HG03108 (cell line): ENCODE results near the gene ZGPAT.

Experiments
- ATAC-seq: cut with Tn5 transposase; IDR thresholded peaks from one replicate; pipeline ENCODE4 v1.9.1; 2021; ENCODE audit warnings: moderate library complexity; ENCODE audit not compliant: unreplicated experiment

Gene ZGPAT

DNA sequence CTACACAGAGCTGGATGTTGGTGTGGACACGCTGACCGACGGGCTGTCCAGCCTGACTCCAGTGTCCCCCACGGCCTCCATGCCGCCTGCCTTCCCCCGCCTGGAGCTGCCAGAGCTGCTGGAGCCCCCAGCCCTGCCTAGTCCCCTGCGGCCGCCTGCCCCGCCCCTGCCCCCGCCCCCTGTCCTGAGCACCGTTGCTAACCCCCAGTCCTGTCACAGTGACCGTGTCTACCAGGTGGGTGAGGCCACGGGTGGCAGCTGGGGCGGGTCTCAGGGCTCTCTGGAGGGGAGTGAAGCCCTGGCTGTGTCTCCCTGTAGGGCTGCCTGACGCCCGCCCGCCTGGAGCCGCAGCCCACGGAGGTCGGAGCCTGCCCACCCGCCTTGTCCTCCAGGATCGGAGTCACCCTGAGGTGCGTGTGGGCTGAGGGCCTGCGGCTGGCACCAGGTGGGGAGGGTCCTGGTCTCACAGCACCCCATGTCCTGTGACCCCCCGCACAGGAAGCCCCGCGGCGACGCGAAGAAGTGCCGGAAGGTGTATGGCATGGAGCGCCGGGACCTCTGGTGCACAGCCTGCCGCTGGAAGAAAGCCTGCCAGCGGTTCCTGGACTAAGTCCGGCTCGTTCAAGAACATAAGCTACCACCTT is 34.7 kb downstream of the ZGPAT start:
- no peak for ATAC-seq

DNA sequence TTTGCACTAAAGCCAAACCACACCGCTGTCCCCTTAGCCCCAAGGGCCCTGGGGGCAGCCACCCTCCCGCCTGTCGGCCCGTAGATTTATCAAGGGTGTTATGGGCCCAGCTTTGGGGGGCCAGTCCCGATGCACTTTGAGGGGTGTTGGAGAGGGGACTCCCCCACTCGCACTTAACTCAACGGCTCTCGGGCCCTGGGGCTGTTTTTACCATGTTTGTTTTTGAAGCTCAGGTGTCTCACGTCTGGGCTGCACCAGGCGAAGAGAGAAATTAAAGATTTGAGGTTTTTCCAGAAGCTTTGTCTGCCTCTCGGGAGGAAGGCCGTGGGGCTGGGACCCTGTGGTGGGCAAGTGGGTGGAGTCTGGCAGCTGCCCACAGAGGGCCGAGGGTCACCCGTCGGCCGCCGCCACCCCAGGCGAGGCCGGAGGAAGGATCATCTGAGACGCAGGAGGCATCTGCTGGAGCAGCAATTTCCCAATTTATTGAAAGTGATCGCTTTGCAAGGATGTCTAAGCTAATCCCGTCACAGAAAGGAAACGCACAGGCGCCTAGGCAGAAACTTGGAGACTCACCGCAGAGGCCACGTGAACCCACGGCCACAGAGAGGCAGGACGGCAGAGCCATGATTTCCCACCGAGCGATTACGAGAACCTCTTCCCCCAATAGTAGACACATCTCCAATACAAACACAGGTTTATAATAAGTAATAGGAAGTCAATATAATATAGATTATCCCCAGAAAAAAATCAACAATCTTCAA is 35.6 kb downstream of the ZGPAT start:
- ATAC-seq = no peak

DNA sequence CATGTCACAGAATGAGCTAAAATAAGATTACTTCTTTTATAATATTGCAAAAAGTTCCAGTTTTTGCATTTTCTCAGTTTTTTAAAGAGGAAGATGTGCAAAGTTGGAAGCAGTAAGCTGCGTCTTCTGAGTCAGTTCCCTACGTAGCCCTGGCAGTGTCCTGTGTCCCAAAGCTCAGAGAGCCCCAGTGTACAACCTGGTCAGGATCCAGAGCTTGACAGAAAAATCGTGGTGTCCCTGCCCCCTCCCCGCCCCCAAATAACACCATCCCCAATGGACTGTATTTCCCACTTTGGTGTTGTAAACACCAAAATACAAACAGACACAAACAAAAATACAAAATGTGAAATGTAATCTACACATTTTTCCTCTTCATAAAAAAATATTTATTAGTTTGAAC is 36.3 kb downstream of the ZGPAT start:
- no peak for ATAC-seq

DNA sequence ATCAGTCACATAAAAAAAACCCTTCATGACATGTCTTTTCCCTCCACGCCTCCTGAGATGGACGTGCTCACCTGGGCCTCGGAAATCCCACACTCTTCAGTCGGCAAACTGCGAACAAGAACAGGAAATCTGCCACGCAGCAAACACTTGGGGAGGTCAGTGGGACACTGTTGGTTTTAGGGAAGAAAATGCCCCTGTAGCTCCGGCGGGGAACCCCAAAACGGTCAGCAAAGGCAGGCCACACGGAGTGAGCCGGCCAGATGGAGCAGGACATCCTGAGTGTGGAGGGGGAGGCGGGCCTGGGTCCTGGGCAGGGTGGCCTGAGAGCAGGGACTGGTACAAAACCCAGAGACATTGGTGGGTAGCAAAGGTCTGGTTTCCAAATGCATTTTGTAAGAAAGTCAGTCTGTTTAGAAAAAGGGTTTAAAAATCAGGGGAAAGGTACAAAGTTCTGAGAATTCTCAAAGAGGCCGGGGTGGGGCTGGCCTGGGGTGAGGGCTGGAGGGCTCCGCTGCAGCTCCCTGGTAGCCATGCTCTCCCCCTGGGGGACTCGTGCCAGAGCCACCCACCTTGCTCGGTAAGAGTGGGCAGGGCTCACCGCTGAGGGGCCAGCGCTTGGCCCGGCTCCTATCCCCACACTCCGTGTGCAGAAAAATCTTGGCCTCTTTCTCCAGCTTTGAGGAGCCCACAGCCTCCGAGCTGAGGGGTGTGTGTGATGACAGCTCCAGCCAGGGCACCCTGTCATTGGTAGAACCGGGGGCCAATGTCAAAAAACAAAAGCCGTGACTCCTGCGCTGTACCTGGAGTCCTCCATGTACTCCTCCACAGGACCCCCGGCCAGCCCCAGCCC is 37.0 kb downstream of the ZGPAT start:
- ATAC-seq = no peak

DNA sequence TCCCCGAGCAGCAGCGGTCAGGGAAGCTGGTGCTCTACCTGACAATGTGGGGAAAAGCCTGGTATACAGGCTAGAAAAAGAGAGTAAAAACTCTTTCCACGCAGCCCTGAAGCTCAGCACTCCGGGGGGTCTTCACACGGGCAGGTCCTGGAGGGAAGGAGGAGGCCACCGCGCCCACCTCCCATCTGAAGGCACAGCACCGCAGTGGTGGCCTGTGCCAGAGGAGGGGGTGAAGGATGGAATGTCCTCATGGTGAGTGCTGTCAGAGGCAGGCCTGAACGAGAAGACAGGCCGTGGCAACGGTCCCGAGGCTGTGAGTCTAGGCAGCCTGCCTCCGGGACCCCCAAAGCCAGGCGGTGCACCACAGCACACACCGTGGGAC is 37.6 kb downstream of the ZGPAT start:
- ATAC-seq = no peak

DNA sequence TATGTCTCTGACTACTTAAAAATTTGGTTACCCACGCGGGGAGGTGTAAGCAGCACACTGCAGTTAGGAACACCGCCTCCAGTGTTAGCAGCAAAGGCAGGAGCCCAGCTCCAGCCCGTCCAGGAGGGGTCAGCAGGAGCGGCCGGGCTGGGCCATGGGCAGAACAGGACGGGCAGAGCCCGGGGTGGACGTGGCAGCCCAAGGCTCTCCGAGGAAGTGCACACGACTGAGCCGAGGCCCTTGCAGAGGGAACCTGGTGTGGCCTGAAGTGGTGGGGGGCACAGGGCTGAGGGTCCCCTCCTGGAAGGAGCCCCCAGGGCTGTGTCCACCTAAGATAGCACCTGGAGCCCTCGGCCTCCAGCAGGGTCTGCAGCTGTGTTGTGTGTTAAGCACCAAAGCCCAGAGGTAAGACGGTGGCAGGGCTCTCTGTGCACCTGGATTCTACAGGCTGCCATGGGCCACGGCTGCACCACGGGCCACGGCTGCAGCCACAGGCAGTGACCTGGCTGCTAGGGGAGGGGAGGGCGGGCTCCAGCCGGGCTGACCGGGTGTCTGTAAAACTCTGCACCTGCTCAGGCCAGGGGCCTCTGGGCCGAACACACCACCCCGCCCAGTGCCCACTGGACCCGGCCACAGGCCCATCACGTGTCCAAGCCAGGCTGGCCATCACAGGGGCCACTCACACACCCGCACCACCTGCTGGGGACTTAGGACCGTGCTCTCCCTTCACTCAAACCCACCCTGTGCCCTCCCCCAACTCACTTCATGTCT is 38.3 kb downstream of the ZGPAT start:
- no peak for ATAC-seq

DNA sequence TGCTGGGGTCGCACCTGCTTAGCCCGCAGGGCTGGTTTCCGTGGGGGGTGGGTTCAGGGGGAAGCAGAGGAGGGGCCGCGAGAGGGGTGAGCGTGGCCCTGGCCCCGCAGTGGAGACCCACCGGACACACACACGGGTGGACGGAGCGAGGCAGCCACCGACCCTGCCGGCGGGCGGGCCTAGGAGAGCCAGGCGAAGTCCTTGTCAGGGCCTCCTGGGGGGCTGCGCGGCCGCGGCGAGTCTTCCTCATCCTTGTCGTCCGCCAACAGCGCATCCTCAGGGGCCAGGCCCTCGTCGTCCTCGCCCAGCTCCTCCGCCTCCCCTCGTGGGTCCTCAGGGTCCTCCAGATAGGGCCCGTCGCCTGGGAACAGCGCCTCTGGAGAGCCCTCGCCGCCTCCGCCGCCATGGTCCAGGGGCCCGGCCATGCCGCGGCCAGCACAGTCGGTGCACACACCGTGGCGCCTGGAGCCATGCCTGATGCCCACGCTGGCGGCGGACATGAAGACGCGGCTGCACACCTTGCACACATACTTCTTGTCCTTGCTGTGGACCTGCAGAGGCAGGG is 39.0 kb downstream of the ZGPAT start:
- no peak for ATAC-seq

DNA sequence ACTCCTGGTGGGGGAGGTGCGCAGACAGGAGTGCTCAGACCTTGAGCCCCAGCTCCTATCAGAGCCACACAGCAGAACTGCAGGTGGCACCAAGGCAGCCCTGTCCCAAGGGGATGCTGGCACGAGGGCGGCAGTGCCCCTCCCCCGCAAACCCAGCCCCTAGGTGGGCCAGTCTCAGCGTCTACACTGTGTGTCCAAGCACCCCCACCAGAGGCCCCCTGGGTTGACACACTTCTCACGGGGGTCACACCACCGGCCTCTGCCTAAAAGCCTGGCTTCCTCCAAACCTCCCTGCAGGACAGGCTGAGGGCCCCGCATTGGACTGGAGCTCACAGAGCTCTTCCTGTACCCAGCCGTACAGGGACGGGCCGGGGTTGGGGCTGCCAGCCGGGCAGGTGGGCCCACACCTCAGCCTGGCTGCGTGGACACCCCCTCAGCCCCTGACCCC is 39.8 kb downstream of the ZGPAT start:
- ATAC-seq = no peak

DNA sequence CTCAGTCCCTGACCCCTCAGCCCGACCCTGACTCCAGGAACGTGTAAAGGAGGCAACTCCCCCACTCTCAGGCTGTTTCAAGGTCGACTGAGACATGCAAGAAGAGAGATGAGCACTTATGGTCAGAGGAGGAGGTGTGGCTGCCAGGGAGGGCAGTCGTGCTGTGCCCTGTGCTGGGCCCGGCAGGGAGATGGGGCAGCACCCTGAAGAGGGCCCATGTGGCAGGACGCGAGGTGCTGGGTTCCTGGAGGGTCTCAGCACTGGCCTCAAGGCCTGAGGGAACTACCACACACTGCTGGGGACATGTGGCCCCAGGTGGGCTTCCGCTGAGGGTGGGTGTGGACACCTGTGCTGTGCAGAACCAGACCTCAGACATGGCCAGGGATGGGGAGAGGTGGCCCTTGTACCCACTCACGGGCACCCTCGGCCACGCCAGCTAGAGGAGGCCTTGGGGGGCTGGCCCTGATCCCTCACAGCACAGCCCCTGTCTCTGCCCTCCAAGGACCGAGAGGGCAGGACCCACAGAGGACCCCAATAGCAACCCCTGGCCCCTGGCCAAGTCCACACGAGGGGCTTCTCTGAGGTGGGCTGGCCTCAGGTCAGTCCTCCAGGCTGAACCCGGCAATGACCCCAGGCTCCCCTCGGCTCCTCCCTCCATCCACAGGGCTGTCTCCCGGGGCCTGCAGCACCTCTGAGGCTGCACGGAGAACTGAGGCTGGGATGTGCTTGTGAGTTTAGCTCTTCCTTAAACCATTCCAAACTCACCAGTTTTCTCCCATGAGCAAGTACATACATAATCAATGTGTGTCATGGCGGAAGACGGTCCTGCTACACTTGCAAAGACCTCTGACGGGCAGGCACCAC is 40.5 kb downstream of the ZGPAT start:
- ATAC-seq = no peak

DNA sequence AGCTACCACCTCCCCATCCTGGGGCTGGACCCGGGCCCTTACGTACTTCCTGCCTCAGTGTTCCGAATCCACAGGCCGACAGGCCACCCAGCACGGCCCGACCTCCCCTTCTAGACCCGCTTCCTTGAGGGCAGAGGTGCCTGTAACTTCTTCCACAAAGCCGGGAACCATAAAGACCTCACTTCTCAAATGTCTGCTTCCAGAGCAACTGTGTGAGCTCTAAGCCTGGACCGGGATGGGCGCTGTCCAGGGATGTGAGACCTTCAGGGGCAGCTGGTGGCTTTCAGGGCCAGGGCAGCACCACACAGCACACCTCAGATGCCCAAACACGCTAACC is 41.1 kb downstream of the ZGPAT start:
- ATAC-seq = no peak

DNA sequence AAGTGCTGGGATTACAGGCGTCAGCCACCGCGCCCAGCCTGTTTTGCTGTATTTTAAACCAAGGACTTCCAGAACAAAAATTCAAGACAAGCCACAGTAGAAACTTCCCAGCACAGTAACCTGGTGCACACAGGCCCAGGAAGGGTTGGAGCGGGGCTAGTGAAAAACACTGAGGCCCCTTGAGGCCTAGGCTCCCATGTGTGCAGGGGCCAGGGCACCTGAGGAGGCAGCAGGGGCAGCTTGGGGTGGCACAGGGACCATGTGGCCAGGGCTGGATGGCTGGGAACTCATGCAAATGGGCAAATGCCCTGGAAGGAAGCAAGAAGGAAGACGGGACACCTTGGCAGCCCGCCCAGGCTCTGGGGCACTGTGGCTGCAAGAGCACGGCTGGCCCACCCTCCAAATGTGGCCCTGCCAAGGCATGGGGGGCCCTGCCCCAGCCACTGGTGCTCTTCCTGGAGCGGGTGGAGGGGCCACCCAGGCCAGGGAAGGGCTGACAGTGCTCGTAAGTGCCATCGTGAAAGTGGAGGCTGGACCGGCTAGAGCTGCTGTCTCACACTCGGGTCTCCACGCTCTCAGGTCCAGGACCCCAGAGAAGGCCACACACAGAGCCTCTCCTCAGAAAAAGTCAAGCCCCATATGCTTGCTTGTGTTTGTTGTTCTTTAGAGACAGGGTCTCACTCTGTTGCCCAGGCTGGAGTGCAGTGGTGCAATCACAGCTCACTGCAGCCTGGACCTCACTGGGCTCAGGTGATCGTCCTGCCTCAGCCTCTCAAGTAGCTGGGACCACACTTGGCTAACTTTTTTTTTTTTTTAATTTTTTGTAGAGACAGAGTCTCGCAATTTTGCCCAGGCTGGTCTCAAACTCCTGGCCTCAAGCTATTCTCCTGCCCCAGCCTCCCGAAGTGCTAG is 42.0 kb downstream of the ZGPAT start:
- no peak for ATAC-seq

DNA sequence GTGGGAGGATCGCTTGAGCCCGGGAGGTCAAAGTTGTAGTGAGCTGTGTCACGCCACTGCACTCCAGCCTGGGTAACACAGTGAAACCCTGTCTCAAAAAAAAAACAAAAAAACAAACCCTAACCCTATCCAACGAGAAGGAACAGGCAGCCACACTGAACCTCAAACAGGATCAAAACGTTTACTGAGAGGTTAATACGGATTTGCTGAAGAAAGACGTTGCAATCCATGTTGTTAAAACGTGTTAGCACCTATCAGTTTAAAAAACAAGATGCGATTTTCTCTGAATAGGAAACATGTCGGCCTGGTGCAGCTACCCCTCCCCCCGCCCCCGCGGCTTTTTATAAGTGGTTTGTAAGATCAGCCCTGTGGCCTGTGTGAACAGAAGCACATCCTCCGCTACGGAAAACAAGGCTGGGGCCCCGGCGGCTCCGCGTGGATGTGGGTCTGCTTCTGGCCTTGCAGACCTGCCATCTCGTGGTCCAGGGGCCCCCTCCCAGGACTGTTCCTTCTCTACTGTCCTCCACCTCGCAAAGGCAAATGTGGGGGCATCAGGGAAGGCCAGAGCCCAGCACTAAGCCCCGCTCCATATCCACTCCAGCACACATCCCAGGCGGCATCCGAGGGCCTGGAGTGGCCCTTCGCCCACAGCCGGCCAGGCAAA is 43.1 kb downstream of the ZGPAT start:
- no peak for ATAC-seq

DNA sequence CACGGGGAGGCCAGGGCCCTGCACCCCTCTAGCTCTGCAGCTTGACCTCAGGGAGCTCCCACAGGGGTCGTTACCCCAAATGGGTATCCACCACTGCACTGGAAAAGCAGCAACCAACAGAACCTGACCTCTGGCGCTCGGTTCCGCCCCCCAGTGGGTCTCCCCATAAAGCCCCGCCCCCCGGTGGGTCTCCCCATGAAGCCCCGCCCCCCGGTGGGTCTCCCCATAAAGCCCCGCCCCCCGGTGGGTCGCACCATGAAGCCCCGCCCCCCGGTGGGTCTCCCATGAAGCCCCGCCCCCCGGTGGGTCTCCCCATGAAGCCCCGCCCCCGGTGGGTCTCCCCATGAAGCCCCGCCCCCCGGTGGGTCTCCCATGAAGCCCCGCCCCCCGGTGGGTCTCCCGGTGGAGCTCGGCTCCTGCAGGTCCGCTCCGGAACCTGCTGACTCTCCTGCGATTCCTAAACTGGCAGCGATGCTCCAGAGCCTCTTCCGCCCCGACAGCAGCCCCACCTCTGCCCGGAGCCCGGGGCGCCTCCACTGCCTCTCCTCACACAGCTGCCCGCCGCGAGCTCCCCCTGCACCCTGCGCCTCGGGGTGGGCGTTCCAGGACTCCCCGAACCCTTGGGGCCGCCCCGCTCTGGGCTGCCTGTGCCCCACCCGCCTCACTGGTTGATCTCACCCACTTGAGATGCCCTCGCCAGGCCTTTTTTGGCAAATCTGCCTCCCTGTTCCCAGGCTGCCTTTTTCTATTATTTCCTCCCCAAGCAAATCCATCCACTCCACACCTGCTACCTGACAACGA is 43.8 kb downstream of the ZGPAT start:
- ATAC-seq = no peak

DNA sequence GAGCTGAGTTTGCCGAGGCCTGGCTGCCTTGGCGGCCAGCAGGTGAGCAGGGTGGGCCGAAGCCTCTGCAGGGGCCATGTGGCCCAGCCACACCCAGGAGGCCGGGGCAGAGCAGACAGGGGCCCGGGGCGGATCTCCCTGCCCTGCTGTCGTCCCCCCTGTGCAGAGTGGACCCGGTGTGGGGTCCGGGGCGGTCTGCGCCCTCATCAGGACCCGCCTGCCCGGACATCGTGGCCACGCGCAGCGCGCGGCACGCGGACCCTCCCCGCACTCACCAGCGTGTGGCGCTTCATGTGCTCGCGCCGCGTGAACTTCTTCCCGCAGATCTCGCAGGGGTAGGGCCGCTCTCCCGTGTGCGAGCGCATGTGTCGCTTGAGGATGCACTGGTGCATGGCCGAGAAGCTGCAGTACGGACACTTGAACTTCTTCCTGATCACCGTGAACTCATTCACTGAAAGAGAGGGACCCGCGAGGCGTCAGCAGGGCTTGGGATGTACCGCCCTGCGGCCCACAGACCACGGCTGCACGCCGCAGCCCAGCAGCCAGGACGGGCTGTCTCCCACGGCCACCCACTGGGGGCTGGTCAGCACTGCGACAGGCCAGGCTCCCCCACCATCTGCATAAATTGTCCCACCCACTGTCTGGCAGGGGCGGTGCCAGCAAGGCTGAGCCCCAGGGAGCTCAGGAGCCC is 44.7 kb downstream of the ZGPAT start:
- no peak for ATAC-seq

DNA sequence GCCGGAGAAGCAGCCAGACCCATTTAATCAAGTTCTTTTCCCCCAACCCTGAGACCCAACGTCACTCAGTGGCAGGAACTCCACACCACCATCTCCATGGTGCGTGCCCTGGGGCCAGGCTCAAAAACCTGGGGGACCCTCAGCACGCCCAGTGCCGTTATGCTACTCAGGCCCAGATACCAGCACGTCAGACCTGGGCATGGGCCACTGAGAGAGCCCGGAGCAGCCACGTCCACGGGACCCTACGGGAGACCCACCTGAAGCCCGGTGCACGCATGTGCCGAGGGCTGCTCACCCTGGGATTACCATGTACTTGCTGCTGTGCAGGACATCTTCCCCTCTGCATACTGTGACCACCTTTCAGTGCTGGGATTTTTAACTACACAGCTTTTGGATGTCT is 45.5 kb downstream of the ZGPAT start:
- no peak for ATAC-seq

DNA sequence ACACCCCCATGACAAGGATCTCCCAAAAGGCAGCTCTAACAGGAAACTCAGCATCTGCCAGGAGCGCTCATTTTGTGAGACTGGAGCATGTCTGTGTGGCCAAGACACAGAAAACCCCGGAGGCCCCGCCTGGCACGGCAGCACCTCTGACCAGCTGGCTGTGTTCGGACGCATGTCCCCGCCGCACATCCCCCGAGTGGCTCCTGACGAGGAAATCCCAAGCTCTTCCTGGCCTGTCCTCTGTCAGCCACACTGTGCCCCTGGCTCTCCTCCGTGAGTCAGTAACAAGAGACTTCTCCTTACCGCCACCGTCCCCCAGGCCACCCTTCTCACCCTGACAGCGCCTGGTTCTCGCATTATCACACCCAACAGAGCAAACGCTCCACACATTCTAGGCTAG is 46.2 kb downstream of the ZGPAT start:
- ATAC-seq = no peak
